GM19099 (cell line): ENCODE measurements around the gene CNTN6.

Experiments used
- POLR2A ChIP-seq: IDR thresholded peaks from 3 replicates; pipeline ENCODE4 v1.6.1; 2011; ENCODE audit warnings: low read depth; ENCODE audit not compliant: insufficient read length; ENCODE audit errors: extremely low read depth

The CNTN6 gene

GRCh38 chr3:1318296-1319005, 225.6 kb downstream of the CNTN6 start:
- no peak for TF ChIP-seq POLR2A

GRCh38 chr3:1326546-1326945, 233.7 kb downstream of the CNTN6 start:
- TF ChIP-seq POLR2A, result no peak

GRCh38 chr3:1330107-1330506, 237.3 kb downstream of the CNTN6 start:
- no peak for TF ChIP-seq POLR2A

GRCh38 chr3:1346386-1346785, 253.6 kb downstream of the CNTN6 start:
- TF ChIP-seq POLR2A, result no peak

GRCh38 chr3:1348547-1348946, 255.7 kb downstream of the CNTN6 start:
- no peak for TF ChIP-seq POLR2A

- no peak for TF ChIP-seq POLR2A
These were observed 258.1 kb downstream of the CNTN6 start for GRCh38 chr3:1350885-1351284.

- TF ChIP-seq POLR2A, result no peak
These were observed 262.9 kb downstream of the CNTN6 start for GRCh38 chr3:1355691-1356090.

- TF ChIP-seq POLR2A, result no peak
These were observed 263.3 kb downstream of the CNTN6 start for GRCh38 chr3:1356101-1356500.

- no peak for TF ChIP-seq POLR2A
These were observed 272.7 kb downstream of the CNTN6 start for GRCh38 chr3:1365528-1365927.

- TF ChIP-seq POLR2A, result no peak
These were observed 281.6 kb downstream of the CNTN6 start for GRCh38 chr3:1374471-1374870.

- no peak for TF ChIP-seq POLR2A
These were observed 282.3 kb downstream of the CNTN6 start for GRCh38 chr3:1375145-1375544.

- TF ChIP-seq POLR2A, result no peak
These were observed 288.3 kb downstream of the CNTN6 start for GRCh38 chr3:1380926-1381646.

- no peak for TF ChIP-seq POLR2A
These were observed 288.8 kb downstream of the CNTN6 start for GRCh38 chr3:1381647-1382036.

GRCh38 chr3:1394188-1394587, 301.4 kb downstream of the CNTN6 start:
- no peak for TF ChIP-seq POLR2A

GRCh38 chr3:1400571-1400970, 307.7 kb downstream of the CNTN6 start:
- TF ChIP-seq POLR2A, result no peak

GRCh38 chr3:1404270-1404962, 311.6 kb downstream of the CNTN6 start:
- no peak for TF ChIP-seq POLR2A
